Muscle of arm (tissue), 12 donors: Measurements from ENCODE around the gene GFPT1. TPM values are rescaled to one million over a fixed set of nuclear protein-coding genes. Genes with fewer than 3 reads are reported as not detected.

Experiments
- DNase-seq: peaks from one replicate; pipeline ENCODE4 v3.0.0-alpha.2; 2013
- polyA plus RNA-seq, 12 donors: library from polyadenylated mRNA; unstranded; fragments of 120-200 nt; gene quantifications; one replicate each; pipeline ENCODE4 v1.2.1, GENCODE V29; 2013; ENCODE audit not compliant: insufficient read length in 12 of 12

Gene GFPT1
- polyA plus RNA-seq, 12 donors = 28.1 to 49.3 (median 35.5) TPM; not detected in 1

DNA sequence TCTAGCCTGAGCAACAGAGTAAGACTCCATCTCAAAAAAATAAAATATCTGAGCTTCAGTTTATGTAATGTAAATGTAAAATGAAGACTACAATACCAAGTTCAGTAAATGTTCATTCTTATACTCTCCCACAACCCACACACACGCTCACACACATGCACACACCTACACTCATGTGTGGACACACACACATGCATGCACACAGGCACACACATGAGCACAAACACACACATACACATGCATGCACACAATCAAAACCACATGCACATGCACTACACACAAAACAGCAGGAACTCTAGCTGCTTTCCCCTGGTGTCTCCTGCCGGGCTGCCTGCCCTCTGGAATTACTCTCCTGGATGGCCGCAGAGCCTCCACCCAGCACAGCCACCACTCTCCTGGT, 90.6 kb downstream of the GFPT1 start:
- no peak for DNase-seq

DNA sequence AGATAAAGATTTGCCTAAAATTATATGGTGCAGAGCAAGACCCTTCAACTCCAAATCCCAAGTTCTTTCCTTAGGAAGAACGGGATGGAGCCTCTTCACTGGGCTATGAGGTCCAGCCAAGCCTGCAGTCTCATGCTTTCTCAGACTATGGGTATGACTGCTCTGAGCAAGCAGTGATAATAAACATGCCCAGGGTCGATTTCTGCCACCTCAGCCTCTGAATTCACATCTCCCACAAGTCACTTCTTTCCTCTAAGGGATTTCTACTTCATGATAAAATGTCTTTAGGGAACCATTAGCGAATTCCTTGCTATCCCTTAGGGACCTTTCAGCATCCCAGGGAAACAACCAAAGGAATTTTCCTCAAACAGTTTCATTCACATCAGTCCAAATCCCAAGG, 94.8 kb downstream of the GFPT1 start:
- DNase-seq = no peak

- no peak for DNase-seq
Observed at GRCh38 chr2:69291721-69292120, 95.3 kb downstream of the GFPT1 start.

GRCh38 chr2:69291004-69291650, 95.9 kb downstream of the GFPT1 start:
- DNase-seq = peak; percentile 83

DNA sequence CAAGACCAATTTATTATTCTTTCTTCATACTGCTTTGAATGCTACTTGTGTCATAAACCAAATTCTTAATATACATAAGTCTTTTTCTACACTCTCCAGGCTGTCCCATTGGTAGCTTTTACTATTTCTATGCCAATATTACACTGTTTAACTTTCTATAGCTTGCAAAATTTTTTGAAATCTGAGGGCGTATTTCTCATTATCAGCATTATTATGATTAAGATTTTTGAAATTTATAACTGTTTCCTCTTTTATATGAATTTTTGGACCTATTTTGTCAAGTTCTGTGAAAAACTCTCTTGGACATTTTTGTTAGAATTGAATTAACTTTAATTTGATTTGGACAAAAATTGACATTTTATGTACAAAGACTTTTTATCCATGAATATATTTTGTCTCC, 98.6 kb downstream of the GFPT1 start:
- DNase-seq = no peak

DNA sequence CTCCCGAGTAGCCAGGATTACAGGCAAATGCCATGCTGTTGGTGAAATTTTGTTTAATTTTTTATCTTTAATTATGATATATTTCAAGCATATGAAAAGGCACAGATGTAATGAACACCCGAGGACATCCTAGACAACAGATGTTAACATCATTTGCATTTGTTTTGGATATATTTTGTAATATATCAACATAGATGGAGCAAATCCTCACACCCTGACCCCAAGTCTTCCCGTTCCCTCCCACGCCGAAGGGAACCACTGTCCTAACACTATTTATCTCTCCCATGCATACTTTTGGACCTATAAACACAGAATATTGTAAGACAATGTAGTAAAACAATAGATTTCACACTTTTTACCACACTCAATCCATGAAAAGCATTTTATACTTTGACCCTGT, 99.5 kb downstream of the GFPT1 start:
- no peak for DNase-seq

GRCh38 chr2:69285379-69285894, 101.6 kb downstream of the GFPT1 start:
- DNase-seq = no peak

GRCh38 chr2:69280796-69281412, 106.1 kb downstream of the GFPT1 start:
- no peak for DNase-seq

DNA sequence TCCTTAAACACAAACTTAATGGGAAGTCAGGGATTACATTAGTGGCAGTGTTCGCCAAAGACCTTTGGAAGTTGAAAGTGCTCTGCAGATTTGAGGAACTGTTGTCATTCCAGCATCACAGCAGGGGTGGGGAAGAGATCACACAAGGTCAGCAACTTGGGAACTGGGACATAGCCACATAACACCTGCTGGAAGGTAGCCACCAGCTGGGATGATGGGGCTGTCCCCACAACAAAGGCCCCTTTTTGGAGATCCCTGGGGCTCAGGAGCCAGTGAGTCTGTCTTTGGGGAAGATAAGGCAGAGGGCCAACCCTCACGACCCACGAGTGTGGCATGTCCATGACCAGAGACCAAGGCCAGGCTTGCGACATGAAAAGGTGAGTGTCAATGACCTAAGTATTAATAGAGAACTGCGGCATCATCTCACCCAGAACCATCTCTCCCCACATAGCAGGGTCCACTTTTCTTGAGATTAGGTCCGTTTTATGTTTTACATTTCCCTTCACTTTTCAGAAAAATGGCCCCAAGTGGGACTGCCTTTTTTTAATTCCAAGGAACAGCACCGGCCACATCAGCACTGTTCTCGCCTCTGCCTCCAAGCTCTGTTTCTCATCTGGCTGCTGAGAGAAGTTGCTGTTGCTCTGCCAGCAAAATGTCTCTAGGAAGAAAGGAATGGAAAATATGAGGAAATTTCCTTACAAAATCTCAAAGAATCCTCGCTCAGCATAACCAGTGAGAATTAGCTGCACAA, 106.9 kb downstream of the GFPT1 start:
- DNase-seq = peak; percentile 79

DNA sequence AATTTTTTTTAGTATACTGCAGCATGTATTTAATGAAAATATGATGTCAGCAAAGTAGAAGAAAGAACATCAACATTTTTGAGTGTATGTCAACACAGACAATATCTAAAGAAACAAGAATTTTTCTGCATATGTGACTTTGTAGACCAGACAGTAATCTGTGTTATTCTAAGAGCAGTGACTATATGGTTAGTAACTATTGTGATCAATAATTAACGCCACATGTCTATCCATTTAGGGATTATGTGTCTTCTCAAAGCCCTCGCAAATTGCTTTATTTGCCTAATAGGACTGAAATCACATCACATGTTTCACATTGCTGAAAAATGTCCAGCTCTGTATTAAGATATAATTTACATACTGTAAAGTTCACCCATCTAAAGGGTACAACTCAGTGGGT, 107.8 kb downstream of the GFPT1 start:
- no peak for DNase-seq

- DNase-seq = no peak
Observed at GRCh38 chr2:69278366-69278765, 108.7 kb downstream of the GFPT1 start.

GRCh38 chr2:69275490-69275889, 111.5 kb downstream of the GFPT1 start:
- no peak for DNase-seq

GRCh38 chr2:69272803-69273471, 114.1 kb downstream of the GFPT1 start:
- DNase-seq = peak; percentile 68

DNA sequence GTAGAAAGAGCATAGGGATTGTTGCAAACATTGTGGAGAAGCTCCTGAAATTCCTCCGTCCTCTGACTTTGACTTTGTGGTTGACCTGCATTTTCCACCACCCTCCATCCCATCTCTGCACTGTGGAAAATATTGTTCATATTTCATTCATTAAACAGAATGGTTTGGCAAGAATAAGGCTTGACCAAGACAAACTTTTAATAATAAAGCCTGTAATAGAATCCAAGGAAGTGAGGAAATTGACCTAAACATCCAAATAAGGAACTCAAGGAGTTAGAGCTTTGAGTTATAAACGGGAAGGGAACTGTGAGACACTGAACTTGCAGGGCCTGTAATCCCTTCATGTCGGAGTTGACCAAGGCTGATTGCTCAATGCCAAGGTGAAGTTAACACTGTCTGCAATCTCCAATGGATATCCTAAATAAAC, 115.2 kb downstream of the GFPT1 start:
- peak; percentile 55 for DNase-seq

Other genes with a start within 250 kb of the GFPT1 start
- 10 to 100 TPM in 11 of 12 donors, not detected in 1; 40.2 to 61.5 (median 53.4) TPM for gene NFU1, start 50.2 kb upstream of the GFPT1 start, polyA plus RNA-seq